Measurements from ENCODE around the gene GNG11. TPM values are rescaled to one million over a fixed set of nuclear protein-coding genes. Genes with fewer than 3 reads are reported as not detected.

Gene GNG11
- total RNA-seq, 1 experiment from 2014 or later = not detected

DNA sequence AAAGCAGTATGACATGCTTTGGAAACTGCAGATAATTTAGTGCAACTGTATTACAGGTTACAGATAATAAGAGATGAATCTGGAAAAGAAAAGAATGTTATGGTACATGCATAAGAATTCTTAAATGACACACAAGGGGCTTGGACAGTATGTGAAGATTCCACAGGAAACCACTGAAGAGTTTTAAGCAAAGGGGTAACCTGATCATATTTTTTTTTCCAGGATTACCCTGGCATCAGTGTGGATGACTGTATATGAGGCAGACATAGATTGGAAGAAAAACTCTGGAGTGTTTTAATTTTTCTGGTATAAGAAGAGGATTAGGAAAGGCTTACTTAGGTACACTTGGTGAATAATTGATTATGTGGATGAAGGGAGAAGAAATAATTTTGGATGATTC, 39.1 kb upstream of the GNG11 start:
- ATAC-seq (no peak), DNase-seq (ENCODE audit: low read depth, low spot score) (no peak)
- intact Hi-C loops (cut with micrococcal nuclease) = no loop called here
- no peaks in the 10 kb centered on the region for H3K27me3 ChIP-seq (ENCODE audit: insufficient read depth, low read length)
- H3K9ac ChIP-seq (ENCODE audit: low read length) = no peak overlapping the region
- no peaks in the 10 kb centered on the region for H3K4me1 ChIP-seq (ENCODE audit: control insufficient read depth in 1 of 2, insufficient read depth in 2 of 2, low read length in 2 of 2)
- no peak overlapping the region for H2AFZ ChIP-seq (ENCODE audit: low read depth, low read length, poor library complexity, severe bottlenecking)
- 0 out of 4 replicates have a peak, but pooled peaks cover 3% of the 10 kb centered on the region in 2 experiments for H3K9me3 ChIP-seq (ENCODE audit: control insufficient read depth in 1 of 2, insufficient read depth in 1 of 2, low read depth in 1 of 2, low read length in 2 of 2)
- H3K9me2 ChIP-seq (ENCODE audit: insufficient read depth) = no peaks in the 10 kb centered on the region
- ChIA-PET RAD21 (ENCODE audit: low non-redundant PET in 1 of 2, low total read pairs in 2 of 2, uncharacterized antibody in 2 of 2, unreplicated experiment in 2 of 2) (no interaction called here), CTCF (no interaction called here), POLR2A (no interaction called here)
- H3K36me3 ChIP-seq (ENCODE audit: control insufficient read depth in 1 of 2, insufficient read depth in 2 of 2, low read length in 2 of 2) = no peaks in the 10 kb centered on the region
- no peaks in the 10 kb centered on the region for H4K20me1 ChIP-seq (ENCODE audit: insufficient read depth)
- no TSS peak for BruUV-seq (replicated peaks)
- H3K4me2 ChIP-seq (ENCODE audit: low read length) = no peak overlapping the region
- no peak overlapping the region for H3K27ac ChIP-seq (ENCODE audit: low read depth, low read length)
- no peaks in the 10 kb centered on the region for H3K79me2 ChIP-seq (ENCODE audit: insufficient read depth, low read length)
- TF ChIP-seq EGR1 (IDR thresholded peaks at IDR 0.05; ENCODE audit: low read depth) = no peak
- no peak for TF ChIP-seq POLR2A (IDR thresholded peaks at IDR 0.05; ENCODE audit: borderline replicate concordance, extremely low read depth, insufficient read depth, insufficient read length)
- no peak for TF ChIP-seq SIN3A (IDR thresholded peaks at IDR 0.05; ENCODE audit: low read depth)
- no peak for TF ChIP-seq CBX3 (IDR thresholded peaks at IDR 0.05; ENCODE audit: low read depth)
- no peak for TF ChIP-seq CEBPB (IDR thresholded peaks at IDR 0.05; ENCODE audit: low read depth)
- no peak for TF ChIP-seq FOSL1 (IDR thresholded peaks at IDR 0.05; ENCODE audit: low read depth)
- no peak for TF ChIP-seq EZH2 (IDR thresholded peaks at IDR 0.05)
- TF ChIP-seq, protein P1, sequence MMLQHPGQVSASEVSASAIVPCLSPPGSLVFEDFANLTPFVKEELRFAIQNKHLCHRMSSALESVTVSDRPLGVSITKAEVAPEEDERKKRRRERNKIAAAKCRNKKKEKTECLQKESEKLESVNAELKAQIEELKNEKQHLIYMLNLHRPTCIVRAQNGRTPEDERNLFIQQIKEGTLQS (IDR thresholded peaks at IDR 0.05) = no peak
- no peak for TF ChIP-seq ZFX (IDR thresholded peaks at IDR 0.05)
- no peak for TF ChIP-seq ELF1 (IDR thresholded peaks at IDR 0.05; ENCODE audit: borderline replicate concordance, low read depth)
- TF ChIP-seq, protein P2, sequence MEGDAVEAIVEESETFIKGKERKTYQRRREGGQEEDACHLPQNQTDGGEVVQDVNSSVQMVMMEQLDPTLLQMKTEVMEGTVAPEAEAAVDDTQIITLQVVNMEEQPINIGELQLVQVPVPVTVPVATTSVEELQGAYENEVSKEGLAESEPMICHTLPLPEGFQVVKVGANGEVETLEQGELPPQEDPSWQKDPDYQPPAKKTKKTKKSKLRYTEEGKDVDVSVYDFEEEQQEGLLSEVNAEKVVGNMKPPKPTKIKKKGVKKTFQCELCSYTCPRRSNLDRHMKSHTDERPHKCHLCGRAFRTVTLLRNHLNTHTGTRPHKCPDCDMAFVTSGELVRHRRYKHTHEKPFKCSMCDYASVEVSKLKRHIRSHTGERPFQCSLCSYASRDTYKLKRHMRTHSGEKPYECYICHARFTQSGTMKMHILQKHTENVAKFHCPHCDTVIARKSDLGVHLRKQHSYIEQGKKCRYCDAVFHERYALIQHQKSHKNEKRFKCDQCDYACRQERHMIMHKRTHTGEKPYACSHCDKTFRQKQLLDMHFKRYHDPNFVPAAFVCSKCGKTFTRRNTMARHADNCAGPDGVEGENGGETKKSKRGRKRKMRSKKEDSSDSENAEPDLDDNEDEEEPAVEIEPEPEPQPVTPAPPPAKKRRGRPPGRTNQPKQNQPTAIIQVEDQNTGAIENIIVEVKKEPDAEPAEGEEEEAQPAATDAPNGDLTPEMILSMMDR (IDR thresholded peaks at IDR 0.05 in 2 of 3, conservative IDR thresholded peaks at IDR 0.05 in 1 of 3; ENCODE audit: borderline replicate concordance in 1 of 3, insufficient read depth in 1 of 3, low read depth in 2 of 3, low read length in 2 of 3) = no peak
- no peak for TF ChIP-seq ZNF274 (IDR thresholded peaks at IDR 0.05; ENCODE audit: low read depth, low read length)
- TF ChIP-seq REST (IDR thresholded peaks at IDR 0.05; ENCODE audit: low read depth) = no peak
- no peak for TF ChIP-seq SRF (IDR thresholded peaks at IDR 0.05; ENCODE audit: low read depth)
- no peak overlapping the region for H3K4me3 ChIP-seq (replicated peaks in 1 of 2; ENCODE audit: low read depth in 1 of 2, low read length in 2 of 2)

Measured in HCT116 (cell line).